Anterior cingulate cortex (tissue), 58 donors: ENCODE measurements around the gene LTBP1.

ENCODE experiments used
- DNase-seq, 58 donors: peaks; one replicate each; lab custom pipeline; 2025; lab: John Stamatoyannopoulos, UW

LTBP1 gene

GRCh38 chr2:33275689-33276444, 329.1 kb downstream of the LTBP1 start:
- DNase-seq, result peak in 14 of 58 donors; percentile 4 to 41 (median 10)

GRCh38 chr2:33277002-33277426, 330.3 kb downstream of the LTBP1 start:
- peak in 4 of 58 donors; percentile 5 to 22 (median 9) for DNase-seq

- DNase-seq, result peak in 8 of 58 donors; percentile 1 to 48 (median 18)
Observed at GRCh38 chr2:33278245-33278943, 331.6 kb downstream of the LTBP1 start.

GRCh38 chr2:33284287-33284686, 337.5 kb downstream of the LTBP1 start:
- DNase-seq, result no peak

- no peak for DNase-seq
Observed at GRCh38 chr2:33287507-33288005, 340.8 kb downstream of the LTBP1 start.

- no peak for DNase-seq
Observed at GRCh38 chr2:33288011-33288410, 341.3 kb downstream of the LTBP1 start.

GRCh38 chr2:33289961-33290360, 343.2 kb downstream of the LTBP1 start:
- no peak for DNase-seq

GRCh38 chr2:33291278-33292013, 344.7 kb downstream of the LTBP1 start:
- DNase-seq, result no peak

- no peak for DNase-seq
Observed at GRCh38 chr2:33292063-33292462, 345.3 kb downstream of the LTBP1 start.

GRCh38 chr2:33292981-33293595, 346.3 kb downstream of the LTBP1 start:
- DNase-seq, result no peak

GRCh38 chr2:33298233-33298632, 351.5 kb downstream of the LTBP1 start:
- no peak for DNase-seq

GRCh38 chr2:33301355-33301754, 354.6 kb downstream of the LTBP1 start:
- DNase-seq, result no peak

- no peak for DNase-seq
Observed at GRCh38 chr2:33302348-33302747, 355.6 kb downstream of the LTBP1 start.

- no peak for DNase-seq
Observed at GRCh38 chr2:33304032-33304864, 357.5 kb downstream of the LTBP1 start.

GRCh38 chr2:33307659-33308270, 361.0 kb downstream of the LTBP1 start:
- no peak for DNase-seq

GRCh38 chr2:33312355-33312754, 365.6 kb downstream of the LTBP1 start:
- no peak for DNase-seq

GRCh38 chr2:33313039-33313438, 366.3 kb downstream of the LTBP1 start:
- DNase-seq, result no peak

GRCh38 chr2:33314541-33314940, 367.8 kb downstream of the LTBP1 start:
- no peak for DNase-seq

GRCh38 chr2:33316328-33316727, 369.6 kb downstream of the LTBP1 start:
- no peak for DNase-seq
